HG03095 (cell line): ENCODE measurements around the gene VPS16.
"Not testable (repeated sequence)": the region's sequence is repeated elsewhere in the genome, so short reads cannot be mapped to it uniquely, and the experiment has no call there.

Experiments
- ATAC-seq: cut with Tn5 transposase; IDR thresholded peaks from one replicate; pipeline ENCODE4 v1.9.1; 2021; ENCODE audit warnings: moderate library complexity; ENCODE audit not compliant: unreplicated experiment

Gene VPS16

GRCh38 chr20:2806351-2806701 is 34.2 kb upstream of the VPS16 start:
- no peak for ATAC-seq

- no peak for ATAC-seq
These were observed 33.5 kb upstream of the VPS16 start for GRCh38 chr20:2807019-2807418.

GRCh38 chr20:2807929-2808328 is 32.6 kb upstream of the VPS16 start:
- ATAC-seq, result not testable (repeated sequence)

- ATAC-seq, result no peak
These were observed 30.9 kb upstream of the VPS16 start for GRCh38 chr20:2809690-2810089.

GRCh38 chr20:2812189-2812588 is 28.4 kb upstream of the VPS16 start:
- ATAC-seq, result no peak

- ATAC-seq, result no peak
These were observed 26.5 kb upstream of the VPS16 start for GRCh38 chr20:2814076-2814475.

- no peak for ATAC-seq
These were observed 25.9 kb upstream of the VPS16 start, which contains the start of gene C20orf141 for GRCh38 chr20:2814587-2815051. C20orf141 (plus strand) TSS chr20:2814987; CDS start chr20:2815185, 198 bp downstream.

GRCh38 chr20:2815242-2815900 is 25.2 kb upstream of the VPS16 start:
- ATAC-seq, result no peak

GRCh38 chr20:2816030-2816582 is 24.4 kb upstream of the VPS16 start, which contains the start of gene TMEM239:
TMEM239 (plus strand) TSS chr20:2816364; CDS start chr20:2816555, 191 bp downstream.
- no peak for ATAC-seq

GRCh38 chr20:2816583-2817340 is 23.8 kb upstream of the VPS16 start:
- ATAC-seq, result no peak

GRCh38 chr20:2817341-2817726 is 23.2 kb upstream of the VPS16 start:
- ATAC-seq, result no peak

GRCh38 chr20:2817891-2818595 is 22.5 kb upstream of the VPS16 start:
- ATAC-seq, result no peak

GRCh38 chr20:2820084-2820895 is 20.3 kb upstream of the VPS16 start:
- ATAC-seq, result no peak

- ATAC-seq, result no peak
These were observed 19.4 kb upstream of the VPS16 start for GRCh38 chr20:2820896-2821869.

- ATAC-seq, result no peak
These were observed 18.5 kb upstream of the VPS16 start for GRCh38 chr20:2822073-2822472.

- no peak for ATAC-seq
These were observed 14.8 kb upstream of the VPS16 start for GRCh38 chr20:2825761-2826160.

GRCh38 chr20:2826655-2827054 is 13.9 kb upstream of the VPS16 start:
- ATAC-seq, result no peak

GRCh38 chr20:2829376-2829775 is 11.2 kb upstream of the VPS16 start:
- ATAC-seq, result no peak

- ATAC-seq, result not testable (repeated sequence)
These were observed 9.3 kb upstream of the VPS16 start for GRCh38 chr20:2831206-2831605.
